Suprapubic skin (tissue), 3 donors: Measurements from ENCODE around the gene ARHGAP6.

Experiments used
- CTCF ChIP-seq, 2 donors: fragments of 200-600 bp in 1 of 2; fragments of 450-650 bp in 1 of 2; sonication (generic) in 1 of 2; IDR thresholded peaks; one replicate each; pipeline ENCODE4 v1.5.1; 2016 to 2019; ENCODE audit warnings: antibody characterized with exemption in 2 of 2, mild to moderate bottlenecking in 1 of 2, moderate library complexity in 1 of 2
- POLR2A ChIP-seq, 2 donors: fragments of 450-650 bp; IDR thresholded peaks; one replicate each; pipeline ENCODE4 v1.6.1; 2017; ENCODE audit warnings: antibody characterized with exemption in 2 of 2, mild to moderate bottlenecking in 2 of 2, moderate library complexity in 2 of 2

DNA sequence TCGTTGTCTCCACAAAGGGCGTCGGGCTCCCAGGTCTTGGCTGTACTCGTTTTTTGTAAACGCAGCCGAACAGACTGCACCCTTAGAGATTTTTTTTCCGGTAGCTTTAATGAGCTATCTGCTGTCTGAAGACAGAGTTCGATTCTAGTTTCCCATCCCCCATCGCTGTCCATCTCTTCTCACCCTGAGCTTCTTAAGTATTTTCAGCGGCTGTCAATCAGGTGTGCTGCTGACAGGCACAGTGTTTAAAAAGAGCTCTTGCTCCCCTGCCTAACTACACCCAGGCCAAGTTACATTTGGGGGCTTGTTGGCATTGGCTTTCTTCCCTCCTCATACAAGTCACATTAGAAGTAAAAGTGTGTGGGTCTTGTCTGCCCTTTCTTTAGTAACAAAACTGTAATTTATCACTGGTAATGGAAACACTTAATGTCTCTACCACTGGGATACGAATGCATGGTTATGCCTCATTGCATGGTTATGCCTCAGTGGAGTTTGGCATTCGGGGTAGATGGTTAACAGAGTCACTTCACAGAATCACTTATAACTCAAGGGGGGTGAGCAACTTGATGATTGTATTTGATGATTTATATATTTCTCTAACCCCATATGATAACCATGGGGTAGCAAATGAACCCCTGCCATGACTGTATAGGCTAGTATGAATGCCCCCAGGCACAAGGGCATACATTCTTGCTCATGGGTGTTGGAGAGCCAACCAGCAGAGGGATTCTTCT is 1.4 kb upstream of the ARHGAP6 start:
- no peak for TF ChIP-seq CTCF (IDR thresholded peaks at IDR 0.05)
- TF ChIP-seq POLR2A (IDR thresholded peaks at IDR 0.05) = no peak
